A673 (cell line): ENCODE measurements around the gene KMT2B.

Experiments
- CTCF ChIP-seq: fragments of 300-800, 200-600 bp; sonication (generic); conservative IDR thresholded peaks from 2 replicates; pipeline ENCODE4 v1.5.1; 2017; ENCODE audit warnings: low read depth, mild to moderate bottlenecking, antibody characterized with exemption, low read length, moderate library complexity, mixed read lengths
- EZH2 ChIP-seq: fragments of 200-600 bp; sonication (generic); IDR thresholded peaks from 2 replicates; pipeline ENCODE4 v1.6.1; 2017; ENCODE audit warnings: borderline replicate concordance, low read depth, mild to moderate bottlenecking, mixed read lengths, antibody characterized with exemption, low read length; ENCODE audit not compliant: poor library complexity, severe bottlenecking

- no peak for TF ChIP-seq CTCF
- TF ChIP-seq EZH2: no peak
Observed at GRCh38 chr19:35784503-35785338, 66.9 kb downstream of the KMT2B start.
